Stimulated activated effector memory CD8-positive, alpha-beta T cell treated with anti-CD3 and anti-CD28 coated beads, Interleukin-12 subunit alpha, Interleukin-12 subunit beta, amount 100 ng/mL, for 72 hours (primary cell): ENCODE results near the gene NR2E3.

Experiments used
- ATAC-seq: fragments of 150-1000 bp; cut with Tn5 transposase; 2 replicates; pipeline ENCODE4 v1.10.0; 2021
- DNase-seq, 2 donors: peaks; one replicate each; pipeline ENCODE4 v3.0.0; 2021 to 2022; ENCODE audit warnings: low spot score in 2 of 2
- H3K27ac Mint-ChIP-seq: one replicate; pipeline ENCODE4 v1.8.0; 2022; ENCODE audit warnings: mild to moderate bottlenecking, mixed read lengths
- H3K36me3 Mint-ChIP-seq: one replicate; pipeline ENCODE4 v1.8.0; 2022; ENCODE audit warnings: mild to moderate bottlenecking, mixed read lengths
- H3K4me1 Mint-ChIP-seq: one replicate; pipeline ENCODE4 v1.8.0; 2022; ENCODE audit warnings: mixed read lengths
- H3K4me3 Mint-ChIP-seq: one replicate; pipeline ENCODE4 v1.8.0; 2022; ENCODE audit warnings: mild to moderate bottlenecking, mixed read lengths
- H3K9me3 Mint-ChIP-seq: one replicate; pipeline ENCODE4 v1.8.0; 2022; ENCODE audit warnings: mixed read lengths

The NR2E3 gene

GRCh38 chr15:71810256-71811035 is at the start of gene NR2E3:
TSS of gene NR2E3 (plus strand) at chr15:71810554. CDS start at chr15:71810744, 190 bp downstream.
- DNase-seq (no peak), ATAC-seq (no peak)
- Mint-ChIP-seq H3K27ac (no peak within 1 kb of the TSS), H3K4me1 (no peaks in the 10 kb centered on the region), H3K36me3 (no peaks in the 10 kb centered on the region), H3K9me3 (no peaks in the 10 kb centered on the region), H3K4me3 (no peak within 1 kb of the TSS)

GRCh38 chr15:71760852-71761251 is 49.5 kb upstream of the NR2E3 start:
- ATAC-seq: no peak
- no peak overlapping the region for H3K27ac Mint-ChIP-seq
- peaks cover 12% of the 10 kb centered on the region for H3K9me3 Mint-ChIP-seq
- H3K4me1 Mint-ChIP-seq: no peaks in the 10 kb centered on the region
- H3K36me3 Mint-ChIP-seq: no peaks in the 10 kb centered on the region
- no peak overlapping the region for H3K4me3 Mint-ChIP-seq
- DNase-seq: no peak

- no peak overlapping the region for H3K27ac Mint-ChIP-seq
- DNase-seq (no peak), ATAC-seq (peak; percentile 42)
- H3K4me1 Mint-ChIP-seq: no peaks in the 10 kb centered on the region
- peaks cover 12% of the 10 kb centered on the region for H3K9me3 Mint-ChIP-seq
- no peak overlapping the region for H3K4me3 Mint-ChIP-seq
- H3K36me3 Mint-ChIP-seq: no peaks in the 10 kb centered on the region
Measured at GRCh38 chr15:71761649-71762048, 48.7 kb upstream of the NR2E3 start.

- H3K36me3 Mint-ChIP-seq: no peaks in the 10 kb centered on the region
- H3K4me3 Mint-ChIP-seq: no peak overlapping the region
- H3K4me1 Mint-ChIP-seq: no peaks in the 10 kb centered on the region
- H3K27ac Mint-ChIP-seq: no peak overlapping the region
- no peak for DNase-seq
- no peak for ATAC-seq
- no peaks in the 10 kb centered on the region for H3K9me3 Mint-ChIP-seq
Measured at GRCh38 chr15:71768184-71768583, 42.2 kb upstream of the NR2E3 start.

GRCh38 chr15:71773206-71773859 is 37.0 kb upstream of the NR2E3 start:
- H3K4me3 Mint-ChIP-seq: no peak overlapping the region
- H3K4me1 Mint-ChIP-seq: peaks cover 1% of the 10 kb centered on the region
- no peaks in the 10 kb centered on the region for H3K9me3 Mint-ChIP-seq
- ATAC-seq: no peak
- H3K27ac Mint-ChIP-seq: no peak overlapping the region
- no peaks in the 10 kb centered on the region for H3K36me3 Mint-ChIP-seq
- DNase-seq: no peak

GRCh38 chr15:71775856-71776255 is 34.5 kb upstream of the NR2E3 start:
- Mint-ChIP-seq H3K36me3 (no peaks in the 10 kb centered on the region), H3K4me1 (peaks cover 16% of the 10 kb centered on the region), H3K27ac (no peak overlapping the region), H3K4me3 (no peak overlapping the region), H3K9me3 (no peaks in the 10 kb centered on the region)
- ATAC-seq (no peak), DNase-seq (no peak)

- no peak overlapping the region for H3K4me3 Mint-ChIP-seq
- no peaks in the 10 kb centered on the region for H3K9me3 Mint-ChIP-seq
- ATAC-seq (no peak), DNase-seq (no peak)
- H3K4me1 Mint-ChIP-seq: peaks cover 21% of the 10 kb centered on the region
- H3K36me3 Mint-ChIP-seq: no peaks in the 10 kb centered on the region
- H3K27ac Mint-ChIP-seq: no peak overlapping the region
Measured at GRCh38 chr15:71776304-71776703, 34.0 kb upstream of the NR2E3 start.

- Mint-ChIP-seq H3K4me1 (peaks cover 26% of the 10 kb centered on the region), H3K4me3 (no peak overlapping the region), H3K9me3 (no peaks in the 10 kb centered on the region), H3K27ac (peak overlapping the region; percentile 23), H3K36me3 (no peaks in the 10 kb centered on the region)
- ATAC-seq: no peak
- DNase-seq: no peak
Measured at GRCh38 chr15:71777216-71777943, 33.0 kb upstream of the NR2E3 start.

GRCh38 chr15:71779073-71779797 is 31.1 kb upstream of the NR2E3 start:
- Mint-ChIP-seq H3K4me3 (no peak overlapping the region), H3K27ac (no peak overlapping the region), H3K9me3 (no peaks in the 10 kb centered on the region), H3K4me1 (peaks cover 26% of the 10 kb centered on the region), H3K36me3 (no peaks in the 10 kb centered on the region)
- no peak for DNase-seq
- ATAC-seq: no peak

- no peaks in the 10 kb centered on the region for H3K9me3 Mint-ChIP-seq
- no peaks in the 10 kb centered on the region for H3K36me3 Mint-ChIP-seq
- peak overlapping the region; percentile 69 for H3K4me3 Mint-ChIP-seq
- DNase-seq: peak in 1 of 2 donors; percentile 65
- peak; percentile 43 for ATAC-seq
- peaks cover 32% of the 10 kb centered on the region for H3K4me1 Mint-ChIP-seq
- H3K27ac Mint-ChIP-seq: peak overlapping the region; percentile 43
Measured at GRCh38 chr15:71780115-71780976, 30.0 kb upstream of the NR2E3 start.

- Mint-ChIP-seq H3K36me3 (no peaks in the 10 kb centered on the region), H3K9me3 (no peaks in the 10 kb centered on the region), H3K4me3 (peak overlapping the region; percentile 69), H3K4me1 (peaks cover 32% of the 10 kb centered on the region), H3K27ac (peak overlapping the region; percentile 86)
- ATAC-seq (peak; percentile 93), DNase-seq (no peak)
Measured at GRCh38 chr15:71781179-71781964, 29.0 kb upstream of the NR2E3 start.

- Mint-ChIP-seq H3K4me1 (peaks cover 32% of the 10 kb centered on the region), H3K36me3 (no peaks in the 10 kb centered on the region), H3K4me3 (peak overlapping the region; percentile 69), H3K27ac (peak overlapping the region; percentile 86), H3K9me3 (no peaks in the 10 kb centered on the region)
- no peak for DNase-seq
- ATAC-seq: no peak
Measured at GRCh38 chr15:71781965-71782265, 28.4 kb upstream of the NR2E3 start.

GRCh38 chr15:71782422-71783165 is 27.8 kb upstream of the NR2E3 start:
- H3K27ac Mint-ChIP-seq: peak overlapping the region; percentile 29

More at GRCh38 chr15:71782422-71783165, 27.8 kb upstream of the NR2E3 start:
- H3K4me3 Mint-ChIP-seq: peak overlapping the region; percentile 69
- peaks cover 32% of the 10 kb centered on the region for H3K4me1 Mint-ChIP-seq
- DNase-seq: no peak
- no peaks in the 10 kb centered on the region for H3K36me3 Mint-ChIP-seq
- ATAC-seq: no peak
- H3K9me3 Mint-ChIP-seq: no peaks in the 10 kb centered on the region
